ENCODE results near the gene TRAK1. TPM values are rescaled to one million over a fixed set of nuclear protein-coding genes. Genes with fewer than 3 reads are reported as not detected.
A peak's percentile ranks its signal among the peaks of the same experiment; 100 is the strongest.

TRAK1 gene
- total and polyA plus RNA-seq, 2 of the 4 experiments (the other 2 are of a cell fraction): 25.6 to 28.1 TPM

DNA sequence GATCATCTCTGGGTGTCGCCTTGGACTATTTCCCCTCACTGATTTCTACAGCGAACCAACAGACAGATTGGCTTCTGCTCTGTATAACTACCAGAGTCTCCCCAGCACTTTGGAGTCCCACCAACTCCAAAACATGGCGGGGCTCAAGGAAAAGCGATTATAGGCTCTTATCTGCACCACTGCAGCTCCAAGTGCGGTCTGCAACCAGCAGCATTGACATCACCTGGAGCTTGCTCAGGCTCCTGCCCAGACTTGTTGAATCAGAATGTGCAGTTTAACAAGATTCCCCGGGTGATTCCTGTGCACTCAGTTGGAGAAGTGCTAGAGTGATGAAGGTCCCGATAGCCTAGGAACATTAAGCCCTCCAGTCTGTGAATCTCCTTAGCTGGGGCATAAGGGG, 165.8 kb downstream of the TRAK1 start:
- Histone ChIP-seq H3K4ac (ENCODE audit: low read depth, low read length) (no peak overlapping the region), H2AK5ac (ENCODE audit: low read depth, low read length) (peak overlapping the region; percentile 16; the same call in 1 of the 2 replicates), H2BK120ac (ENCODE audit: low read depth, low read length) (0 out of 2 replicates have a peak overlapping the region, but pooled peaks have one; percentile 12), H3K18ac (ENCODE audit: low read depth, low read length) (no peak overlapping the region), H3K79me1 (ENCODE audit: low read depth in 1 of 2, low read length in 2 of 2) (no peaks in the 10 kb centered on the region), H2AK9ac (replicated peaks; ENCODE audit: low read depth, low read length, poor library complexity) (no peak overlapping the region), H2BK5ac (ENCODE audit: low read depth, low read length, poor library complexity, severe bottlenecking) (no peak overlapping the region), H3K23ac (ENCODE audit: low read depth, low read length) (no peak overlapping the region), H3K4me1 (ENCODE audit: control insufficient read depth, insufficient read depth, low read length) (peaks cover 2% of the 10 kb centered on the region; the same call in 1 of the 2 replicates), H3K9ac (ENCODE audit: low read depth, low read length) (no peak overlapping the region), H3K14ac (replicated peaks; ENCODE audit: low read depth, low read length) (no peak overlapping the region), H2AFZ (replicated peaks; ENCODE audit: low read length, poor library complexity) (no peak overlapping the region), H2BK20ac (ENCODE audit: low read depth, low read length) (no peak overlapping the region), H4K20me1 (ENCODE audit: insufficient read depth, low read length) (no peaks in the 10 kb centered on the region), H4K8ac (ENCODE audit: low read depth in 2 of 2, low read length in 2 of 2) (no peak overlapping the region), H3K36me3 (ENCODE audit: control insufficient read depth, insufficient read depth, low read length) (no peaks in the 10 kb centered on the region), H3K56ac (ENCODE audit: extremely low read depth, insufficient read depth, low read length) (no peak overlapping the region), H4K91ac (ENCODE audit: insufficient read depth, low read depth, low read length) (no peak overlapping the region), H3K9me1 (ENCODE audit: insufficient read depth, low read length) (no peaks in the 10 kb centered on the region; the same call in 1 of the 2 replicates), H4K5ac (ENCODE audit: low read depth, low read length) (no peak overlapping the region), H3K9me3 (ENCODE audit: control insufficient read depth, insufficient read depth, low read length) (no peaks in the 10 kb centered on the region), H3K27ac (ENCODE audit: insufficient read depth, low read length) (no peak overlapping the region), H3K27me3 (ENCODE audit: control insufficient read depth, insufficient read depth, low read length) (peaks cover 12% of the 10 kb centered on the region), H3K4me3 (ENCODE audit: insufficient read depth, low read depth, low read length) (no peak overlapping the region), H3K4me2 (ENCODE audit: low read depth, low read length) (no peak overlapping the region), H2BK15ac (ENCODE audit: low read depth, low read length) (peak overlapping the region; percentile 74; the same call in 1 of the 3 replicates)
- TF ChIP-seq RCOR1 (IDR thresholded peaks at IDR 0.05; ENCODE audit: insufficient replicate concordance, low read length): no peak
- TF ChIP-seq MAFK (IDR thresholded peaks at IDR 0.05; ENCODE audit: low read depth, low read length): no peak
- TF ChIP-seq MXI1 (IDR thresholded peaks at IDR 0.05; ENCODE audit: borderline replicate concordance, low read depth, low read length): no peak
- TF ChIP-seq, protein P1, sequence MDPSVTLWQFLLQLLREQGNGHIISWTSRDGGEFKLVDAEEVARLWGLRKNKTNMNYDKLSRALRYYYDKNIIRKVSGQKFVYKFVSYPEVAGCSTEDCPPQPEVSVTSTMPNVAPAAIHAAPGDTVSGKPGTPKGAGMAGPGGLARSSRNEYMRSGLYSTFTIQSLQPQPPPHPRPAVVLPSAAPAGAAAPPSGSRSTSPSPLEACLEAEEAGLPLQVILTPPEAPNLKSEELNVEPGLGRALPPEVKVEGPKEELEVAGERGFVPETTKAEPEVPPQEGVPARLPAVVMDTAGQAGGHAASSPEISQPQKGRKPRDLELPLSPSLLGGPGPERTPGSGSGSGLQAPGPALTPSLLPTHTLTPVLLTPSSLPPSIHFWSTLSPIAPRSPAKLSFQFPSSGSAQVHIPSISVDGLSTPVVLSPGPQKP (IDR thresholded peaks at IDR 0.05; ENCODE audit: borderline replicate concordance, low read depth, low read length): no peak
- TF ChIP-seq MAZ (IDR thresholded peaks at IDR 0.05; ENCODE audit: borderline replicate concordance, low read depth, low read length): no peak
- TF ChIP-seq CEBPB (IDR thresholded peaks at IDR 0.05; ENCODE audit: low read depth, low read length): no peak
- no peak for TF ChIP-seq SMC3 (IDR thresholded peaks at IDR 0.05; ENCODE audit: low read depth, low read length)
- no peak for TF ChIP-seq RFX5 (IDR thresholded peaks at IDR 0.05; ENCODE audit: low read depth, low read length)
- no peak for TF ChIP-seq BHLHE40 (IDR thresholded peaks at IDR 0.05; ENCODE audit: low read depth, low read length)
- TF ChIP-seq, protein P2, sequence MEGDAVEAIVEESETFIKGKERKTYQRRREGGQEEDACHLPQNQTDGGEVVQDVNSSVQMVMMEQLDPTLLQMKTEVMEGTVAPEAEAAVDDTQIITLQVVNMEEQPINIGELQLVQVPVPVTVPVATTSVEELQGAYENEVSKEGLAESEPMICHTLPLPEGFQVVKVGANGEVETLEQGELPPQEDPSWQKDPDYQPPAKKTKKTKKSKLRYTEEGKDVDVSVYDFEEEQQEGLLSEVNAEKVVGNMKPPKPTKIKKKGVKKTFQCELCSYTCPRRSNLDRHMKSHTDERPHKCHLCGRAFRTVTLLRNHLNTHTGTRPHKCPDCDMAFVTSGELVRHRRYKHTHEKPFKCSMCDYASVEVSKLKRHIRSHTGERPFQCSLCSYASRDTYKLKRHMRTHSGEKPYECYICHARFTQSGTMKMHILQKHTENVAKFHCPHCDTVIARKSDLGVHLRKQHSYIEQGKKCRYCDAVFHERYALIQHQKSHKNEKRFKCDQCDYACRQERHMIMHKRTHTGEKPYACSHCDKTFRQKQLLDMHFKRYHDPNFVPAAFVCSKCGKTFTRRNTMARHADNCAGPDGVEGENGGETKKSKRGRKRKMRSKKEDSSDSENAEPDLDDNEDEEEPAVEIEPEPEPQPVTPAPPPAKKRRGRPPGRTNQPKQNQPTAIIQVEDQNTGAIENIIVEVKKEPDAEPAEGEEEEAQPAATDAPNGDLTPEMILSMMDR (conservative IDR thresholded peaks at IDR 0.05; ENCODE audit: low read depth, low read length): no peak
- no peak for TF ChIP-seq POLR2A (IDR thresholded peaks at IDR 0.05; ENCODE audit: low read depth, low read length)
- no peak for TF ChIP-seq RAD21 (IDR thresholded peaks at IDR 0.05; ENCODE audit: low read length)
- TF ChIP-seq, protein P3, sequence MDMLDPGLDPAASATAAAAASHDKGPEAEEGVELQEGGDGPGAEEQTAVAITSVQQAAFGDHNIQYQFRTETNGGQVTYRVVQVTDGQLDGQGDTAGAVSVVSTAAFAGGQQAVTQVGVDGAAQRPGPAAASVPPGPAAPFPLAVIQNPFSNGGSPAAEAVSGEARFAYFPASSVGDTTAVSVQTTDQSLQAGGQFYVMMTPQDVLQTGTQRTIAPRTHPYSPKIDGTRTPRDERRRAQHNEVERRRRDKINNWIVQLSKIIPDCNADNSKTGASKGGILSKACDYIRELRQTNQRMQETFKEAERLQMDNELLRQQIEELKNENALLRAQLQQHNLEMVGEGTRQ (IDR thresholded peaks at IDR 0.05; ENCODE audit: low read depth, low read length): no peak
- no TSS peak for BruUV-seq (replicated peaks)
- ChIA-PET CTCF (no interaction called here), POLR2A (ENCODE audit: unreplicated experiment) (no interaction called here)
- in situ Hi-C loops (cut with MboI; ENCODE audit: low sequenced_read_pairs): loop anchor here (10.0 kb wide), 1 partner anchor 278 kb away; no protein-coding TSS in a partner anchor
- intact Hi-C loops (cut with micrococcal nuclease): no loop called here
- 67% methylated on average over 3 of the region's 7 CpGs; no CpG with 5 or more reads in 1 of the 2 experiments for WGBS, 2 experiments (ENCODE audit: extremely low coverage in 2 of 2, insufficient read length in 1 of 2)
- dilution Hi-C loops (cut with HindIII; ENCODE audit: low sequenced_read_pairs, unreplicated experiment): no loop called here
- ATAC-seq (ENCODE audit: low read depth) (no peak), DNase-seq (no peak)
